ENCODE measurements around the gene PLCXD3. TPM values are rescaled to one million over a fixed set of nuclear protein-coding genes. Genes with fewer than 3 reads are reported as not detected.

Gene PLCXD3
- total and polyA plus RNA-seq, 9 of the 15 experiments (the other 6 are each of a cell fraction or from before 2014, with no cell fraction given) = not detected

- no peak for TF ChIP-seq ZBTB34 (CRISPR knock-in tag; IDR thresholded peaks at IDR 0.05)
- no peak for TF ChIP-seq TEAD2 (tag; IDR thresholded peaks at IDR 0.05)
- TF ChIP-seq MYNN (IDR thresholded peaks at IDR 0.05) = no peak
- no peak for TF ChIP-seq MYNN (CRISPR knock-in tag; IDR thresholded peaks at IDR 0.05)
- TF ChIP-seq ZNF699 (CRISPR knock-in tag; IDR thresholded peaks at IDR 0.05; ENCODE audit: insufficient replicate concordance) = no peak
- TF ChIP-seq, protein P1, sequence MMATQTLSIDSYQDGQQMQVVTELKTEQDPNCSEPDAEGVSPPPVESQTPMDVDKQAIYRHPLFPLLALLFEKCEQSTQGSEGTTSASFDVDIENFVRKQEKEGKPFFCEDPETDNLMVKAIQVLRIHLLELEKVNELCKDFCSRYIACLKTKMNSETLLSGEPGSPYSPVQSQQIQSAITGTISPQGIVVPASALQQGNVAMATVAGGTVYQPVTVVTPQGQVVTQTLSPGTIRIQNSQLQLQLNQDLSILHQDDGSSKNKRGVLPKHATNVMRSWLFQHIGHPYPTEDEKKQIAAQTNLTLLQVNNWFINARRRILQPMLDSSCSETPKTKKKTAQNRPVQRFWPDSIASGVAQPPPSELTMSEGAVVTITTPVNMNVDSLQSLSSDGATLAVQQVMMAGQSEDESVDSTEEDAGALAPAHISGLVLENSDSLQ (IDR thresholded peaks at IDR 0.05) = no peak
- no peak for TF ChIP-seq RNF2 (IDR thresholded peaks at IDR 0.05)
- no peak for TF ChIP-seq NCOA1 (IDR thresholded peaks at IDR 0.05; ENCODE audit: low read depth)
- TF ChIP-seq ZFP1 (CRISPR knock-in tag; IDR thresholded peaks at IDR 0.05) = no peak
Measured at GRCh38 chr5:41559184-41559583, 48.8 kb upstream of the PLCXD3 start (continued).

DNA sequence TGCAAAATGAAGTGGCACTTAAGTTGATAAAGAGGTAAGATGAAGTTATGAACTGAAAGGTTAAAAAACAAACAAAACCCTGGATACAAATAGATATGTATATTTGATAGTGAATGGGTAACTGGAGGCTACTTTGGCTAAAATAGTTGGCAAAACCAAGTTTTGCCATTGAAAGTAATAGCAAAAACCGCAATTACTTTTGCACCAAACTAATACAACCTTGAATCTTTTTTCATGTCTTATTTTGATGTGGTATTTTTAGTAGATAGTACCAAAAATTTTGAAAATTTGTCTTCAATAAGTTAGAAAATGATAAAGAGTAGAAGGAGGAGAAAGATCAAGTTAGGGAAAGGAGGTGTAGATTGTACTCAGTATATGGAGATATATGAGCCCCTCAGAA lies 47.9 kb upstream of the PLCXD3 start:
- DNase-seq (ENCODE audit: extremely low read depth in 1 of 4, low spot score in 3 of 4) = no peak
- no peaks in the 10 kb centered on the region for H4K20me1 ChIP-seq (replicated peaks; ENCODE audit: control insufficient read depth, insufficient read depth, low read length)
- H3K9ac ChIP-seq (ENCODE audit: insufficient read depth in 1 of 2, low read depth in 2 of 2, low read length in 2 of 2) = no peak overlapping the region
- H3K36me3 ChIP-seq (ENCODE audit: control insufficient read depth, insufficient read depth, low read length) = no peaks in the 10 kb centered on the region
- intact Hi-C loops (cut with micrococcal nuclease) = no loop called here
- no peak overlapping the region for H2AFZ ChIP-seq (ENCODE audit: low read depth, low read length)
- in situ Hi-C loops (cut with MboI) = no loop called here
- WGBS (ENCODE audit: insufficient coverage, low coverage, missing lambda C conversion rate) = 0% methylated on average over 1 of the region's 1 CpG
- no peak overlapping the region for H3K4me2 ChIP-seq (ENCODE audit: insufficient read depth, low read length)
- H3K4me3 ChIP-seq = no peak overlapping the region
- no peak for FAIRE-seq
- ChIA-PET CTCF (ENCODE audit: low intra/inter-chr PET ratio) (no interaction called here), POLR2A (no interaction called here)
- no peaks in the 10 kb centered on the region for H3K9me1 ChIP-seq (ENCODE audit: control insufficient read depth, insufficient read depth, low read length)
- ATAC-seq = no peak
- no peak overlapping the region for H3K27ac ChIP-seq (ENCODE audit: extremely low read depth, low read depth, low read length)
- BruUV-seq (replicated peaks) = no TSS peak
- H3K27me3 ChIP-seq (ENCODE audit: control insufficient read depth in 2 of 2, insufficient read depth in 2 of 2, low read length in 2 of 2) = no peaks in the 10 kb centered on the region
- H3K4me1 ChIP-seq (replicated peaks in 1 of 2; ENCODE audit: control insufficient read depth in 2 of 2, insufficient read depth in 2 of 2, low read length in 2 of 2) = no peaks in the 10 kb centered on the region
- H3K79me2 ChIP-seq (ENCODE audit: control insufficient read depth, insufficient read depth, low read length) = no peaks in the 10 kb centered on the region
- no peaks in the 10 kb centered on the region for H3K9me3 ChIP-seq (replicated peaks; ENCODE audit: control insufficient read depth, insufficient read depth, low read depth, low read length)
- no peak for TF ChIP-seq RFX7 (CRISPR knock-in tag; IDR thresholded peaks at IDR 0.05)
- TF ChIP-seq, protein P2, sequence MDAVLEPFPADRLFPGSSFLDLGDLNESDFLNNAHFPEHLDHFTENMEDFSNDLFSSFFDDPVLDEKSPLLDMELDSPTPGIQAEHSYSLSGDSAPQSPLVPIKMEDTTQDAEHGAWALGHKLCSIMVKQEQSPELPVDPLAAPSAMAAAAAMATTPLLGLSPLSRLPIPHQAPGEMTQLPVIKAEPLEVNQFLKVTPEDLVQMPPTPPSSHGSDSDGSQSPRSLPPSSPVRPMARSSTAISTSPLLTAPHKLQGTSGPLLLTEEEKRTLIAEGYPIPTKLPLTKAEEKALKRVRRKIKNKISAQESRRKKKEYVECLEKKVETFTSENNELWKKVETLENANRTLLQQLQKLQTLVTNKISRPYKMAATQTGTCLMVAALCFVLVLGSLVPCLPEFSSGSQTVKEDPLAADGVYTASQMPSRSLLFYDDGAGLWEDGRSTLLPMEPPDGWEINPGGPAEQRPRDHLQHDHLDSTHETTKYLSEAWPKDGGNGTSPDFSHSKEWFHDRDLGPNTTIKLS (IDR thresholded peaks at IDR 0.05; ENCODE audit: borderline replicate concordance, low read depth) = no peak
- TF ChIP-seq ZBTB12 (CRISPR knock-in tag; IDR thresholded peaks at IDR 0.05) = no peak
- TF ChIP-seq, protein P3, sequence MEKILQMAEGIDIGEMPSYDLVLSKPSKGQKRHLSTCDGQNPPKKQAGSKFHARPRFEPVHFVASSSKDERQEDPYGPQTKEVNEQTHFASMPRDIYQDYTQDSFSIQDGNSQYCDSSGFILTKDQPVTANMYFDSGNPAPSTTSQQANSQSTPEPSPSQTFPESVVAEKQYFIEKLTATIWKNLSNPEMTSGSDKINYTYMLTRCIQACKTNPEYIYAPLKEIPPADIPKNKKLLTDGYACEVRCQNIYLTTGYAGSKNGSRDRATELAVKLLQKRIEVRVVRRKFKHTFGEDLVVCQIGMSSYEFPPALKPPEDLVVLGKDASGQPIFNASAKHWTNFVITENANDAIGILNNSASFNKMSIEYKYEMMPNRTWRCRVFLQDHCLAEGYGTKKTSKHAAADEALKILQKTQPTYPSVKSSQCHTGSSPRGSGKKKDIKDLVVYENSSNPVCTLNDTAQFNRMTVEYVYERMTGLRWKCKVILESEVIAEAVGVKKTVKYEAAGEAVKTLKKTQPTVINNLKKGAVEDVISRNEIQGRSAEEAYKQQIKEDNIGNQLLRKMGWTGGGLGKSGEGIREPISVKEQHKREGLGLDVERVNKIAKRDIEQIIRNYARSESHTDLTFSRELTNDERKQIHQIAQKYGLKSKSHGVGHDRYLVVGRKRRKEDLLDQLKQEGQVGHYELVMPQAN (IDR thresholded peaks at IDR 0.05; ENCODE audit: borderline replicate concordance) = no peak
- TF ChIP-seq, protein P4, sequence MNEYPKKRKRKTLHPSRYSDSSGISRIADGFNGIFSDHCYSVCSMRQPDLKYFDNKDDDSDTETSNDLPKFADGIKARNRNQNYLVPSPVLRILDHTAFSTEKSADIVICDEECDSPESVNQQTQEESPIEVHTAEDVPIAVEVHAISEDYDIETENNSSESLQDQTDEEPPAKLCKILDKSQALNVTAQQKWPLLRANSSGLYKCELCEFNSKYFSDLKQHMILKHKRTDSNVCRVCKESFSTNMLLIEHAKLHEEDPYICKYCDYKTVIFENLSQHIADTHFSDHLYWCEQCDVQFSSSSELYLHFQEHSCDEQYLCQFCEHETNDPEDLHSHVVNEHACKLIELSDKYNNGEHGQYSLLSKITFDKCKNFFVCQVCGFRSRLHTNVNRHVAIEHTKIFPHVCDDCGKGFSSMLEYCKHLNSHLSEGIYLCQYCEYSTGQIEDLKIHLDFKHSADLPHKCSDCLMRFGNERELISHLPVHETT (CRISPR knock-in tag; conservative IDR thresholded peaks at IDR 0.05 in 1 of 2, IDR thresholded peaks at IDR 0.05 in 1 of 2) = no peak

All from K562 (cell line).